WI38 (cell line): ENCODE measurements around the gene TMEM80.

Experiments used
- H3K4me3 ChIP-seq: 2 replicates; pipeline ENCODE4 v1.5.1; 2011; ENCODE audit warnings: low read depth, mild to moderate bottlenecking, control low read depth, low read length
- CTCF ChIP-seq: IDR thresholded peaks from 2 replicates; pipeline ENCODE4 v1.5.1; 2012; ENCODE audit warnings: low read depth, mild to moderate bottlenecking, control low read depth, low read length

Gene TMEM80

GRCh38 chr11:746289-747157 lies 50.9 kb downstream of the TMEM80 start:
- no peak for TF ChIP-seq CTCF
- H3K4me3 ChIP-seq = peak overlapping the region; percentile 95

GRCh38 chr11:747158-748006 lies 51.8 kb downstream of the TMEM80 start, which contains the start of gene TALDO1:
Gene TALDO1 (plus strand): TSS chr11:747464. CDS start chr11:747482, 18 bp downstream.
- no peak for TF ChIP-seq CTCF

GRCh38 chr11:748007-748359 lies 52.4 kb downstream of the TMEM80 start:
- H3K4me3 ChIP-seq = peak overlapping the region; percentile 95
- no peak for TF ChIP-seq CTCF

More at GRCh38 chr11:747158-748006, 51.8 kb downstream of the TMEM80 start, which contains the start of gene TALDO1:
- peak within 1 kb of the TSS; percentile 95 for H3K4me3 ChIP-seq

- H3K4me3 ChIP-seq = peak overlapping the region; percentile 95
- no peak for TF ChIP-seq CTCF
These were observed 54.1 kb downstream of the TMEM80 start for GRCh38 chr11:749731-750130.
